Mucosa of descending colon (tissue), 3 donors: ENCODE measurements around the gene SLC13A2. TPM values are rescaled to one million over a fixed set of nuclear protein-coding genes. Genes with fewer than 3 reads are reported as not detected.
"Not testable (repeated sequence)": the region's sequence is repeated elsewhere in the genome, so short reads cannot be mapped to it uniquely, and the experiment has no call there.

Experiments used
- ATAC-seq: fragments of 200-7000 bp; cut with Tn5 transposase; one replicate; pipeline ENCODE4 v1.9.1; 2020; ENCODE audit warnings: mild to moderate bottlenecking, moderate library complexity
- DNase-seq, 3 donors: peaks; one replicate each; pipeline ENCODE4 v3.0.0-alpha.2; 2020
- H3K36me3 ChIP-seq: fragments of 200-600 bp; one replicate; pipeline ENCODE4 v1.8.0; 2021; ENCODE audit warnings: low read depth, mild to moderate bottlenecking
- H3K4me1 ChIP-seq: fragments of 200-600 bp; one replicate; pipeline ENCODE4 v1.8.0; 2021; ENCODE audit warnings: low read depth, mild to moderate bottlenecking
- H3K4me3 ChIP-seq: fragments of 200-600 bp; one replicate; pipeline ENCODE4 v1.8.0; 2021; ENCODE audit warnings: mild to moderate bottlenecking
- H3K9me3 ChIP-seq: fragments of 200-600 bp; one replicate; pipeline ENCODE4 v1.8.0; 2021; ENCODE audit warnings: mild to moderate bottlenecking
- intact Hi-C, 2 donors: fragments of 100-400 bp; cut with DNase I in 1 of 2; cut with micrococcal nuclease in 1 of 2; formaldehyde crosslinking; loops; one replicate each; pipeline versions ENCODE4 v1.11.0 to v1.11.1; 2022; cut with DNase I, micrococcal nuclease
- total RNA-seq, 3 donors: library from RNA; stranded (reverse); fragmentation: NEBNext Ultra II Directional in 2 of 3; extraction: Animal tissue kit (Norgen Biotek cat#: 25700) in 2 of 3; gene quantifications; one replicate each; pipeline versions ENCODE4 v1.2.1 to v1.2.4, GENCODE V29; 2021 to 2023
- TF ChIP-seq, protein P1 (sequence below): fragments of 200-600 bp; IDR thresholded peaks from one replicate; pipeline ENCODE4 v1.8.0; 2022; ENCODE audit warnings: antibody characterized with exemption, mild to moderate bottlenecking
- donor health status: DM: no; HTN: no; CAD: no; lungs with moderate emphysema.
- donor health status: DM: no; HTN: no; CAD: no.
- donor health status: DM: no; HTN: yes; CAD: no.

SLC13A2 gene
- total RNA-seq, 3 donors from 2014 or later: 14.9 to 87.0 (median 17.1) TPM

DNA sequence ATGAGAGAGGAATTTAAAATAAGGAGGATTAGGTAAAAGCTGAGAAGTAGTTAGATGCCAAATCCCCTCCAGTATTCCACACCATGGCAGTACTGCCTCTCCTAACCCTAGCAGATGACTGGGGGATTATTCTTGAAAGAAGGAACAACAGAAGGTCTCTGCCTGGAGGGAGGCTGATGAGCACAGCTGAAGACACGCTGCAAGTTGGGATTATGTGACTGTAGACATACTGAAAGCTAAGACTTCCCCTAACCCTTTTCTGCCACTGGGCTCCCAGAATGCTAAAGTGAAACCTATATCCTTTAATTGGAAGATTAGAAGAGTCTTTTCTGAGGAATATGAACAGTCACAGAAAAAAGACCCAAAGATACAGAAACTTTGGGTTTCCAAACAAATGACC is 39.7 kb upstream of the SLC13A2 start:
- intact Hi-C loops: no loop called here
- DNase-seq (no peak), ATAC-seq (no peak)
- no peaks in the 10 kb centered on the region for H3K4me1 ChIP-seq
- H3K36me3 ChIP-seq: no peaks in the 10 kb centered on the region
- H3K4me3 ChIP-seq: no peak overlapping the region
- no peaks in the 10 kb centered on the region for H3K9me3 ChIP-seq
- TF ChIP-seq, protein P1, sequence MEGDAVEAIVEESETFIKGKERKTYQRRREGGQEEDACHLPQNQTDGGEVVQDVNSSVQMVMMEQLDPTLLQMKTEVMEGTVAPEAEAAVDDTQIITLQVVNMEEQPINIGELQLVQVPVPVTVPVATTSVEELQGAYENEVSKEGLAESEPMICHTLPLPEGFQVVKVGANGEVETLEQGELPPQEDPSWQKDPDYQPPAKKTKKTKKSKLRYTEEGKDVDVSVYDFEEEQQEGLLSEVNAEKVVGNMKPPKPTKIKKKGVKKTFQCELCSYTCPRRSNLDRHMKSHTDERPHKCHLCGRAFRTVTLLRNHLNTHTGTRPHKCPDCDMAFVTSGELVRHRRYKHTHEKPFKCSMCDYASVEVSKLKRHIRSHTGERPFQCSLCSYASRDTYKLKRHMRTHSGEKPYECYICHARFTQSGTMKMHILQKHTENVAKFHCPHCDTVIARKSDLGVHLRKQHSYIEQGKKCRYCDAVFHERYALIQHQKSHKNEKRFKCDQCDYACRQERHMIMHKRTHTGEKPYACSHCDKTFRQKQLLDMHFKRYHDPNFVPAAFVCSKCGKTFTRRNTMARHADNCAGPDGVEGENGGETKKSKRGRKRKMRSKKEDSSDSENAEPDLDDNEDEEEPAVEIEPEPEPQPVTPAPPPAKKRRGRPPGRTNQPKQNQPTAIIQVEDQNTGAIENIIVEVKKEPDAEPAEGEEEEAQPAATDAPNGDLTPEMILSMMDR: no peak

- ATAC-seq: peak; percentile 59
- H3K9me3 ChIP-seq, H3K4me3 ChIP-seq, H3K36me3 ChIP-seq, H3K4me1 ChIP-seq, intact Hi-C loops, DNase-seq: not testable (repeated sequence)
Observed at GRCh38 chr17:28434326-28434725, 39.1 kb upstream of the SLC13A2 start.

GRCh38 chr17:28443901-28444638 is 29.4 kb upstream of the SLC13A2 start:
- Histone ChIP-seq H3K4me3 (no peak overlapping the region), H3K9me3 (no peaks in the 10 kb centered on the region), H3K4me1 (no peaks in the 10 kb centered on the region), H3K36me3 (no peaks in the 10 kb centered on the region)
- peak in 1 of 3 donors; percentile 21 for DNase-seq
- ATAC-seq: peak; percentile 71
- intact Hi-C loops: no loop called here
- TF ChIP-seq, protein P1: no peak

DNA sequence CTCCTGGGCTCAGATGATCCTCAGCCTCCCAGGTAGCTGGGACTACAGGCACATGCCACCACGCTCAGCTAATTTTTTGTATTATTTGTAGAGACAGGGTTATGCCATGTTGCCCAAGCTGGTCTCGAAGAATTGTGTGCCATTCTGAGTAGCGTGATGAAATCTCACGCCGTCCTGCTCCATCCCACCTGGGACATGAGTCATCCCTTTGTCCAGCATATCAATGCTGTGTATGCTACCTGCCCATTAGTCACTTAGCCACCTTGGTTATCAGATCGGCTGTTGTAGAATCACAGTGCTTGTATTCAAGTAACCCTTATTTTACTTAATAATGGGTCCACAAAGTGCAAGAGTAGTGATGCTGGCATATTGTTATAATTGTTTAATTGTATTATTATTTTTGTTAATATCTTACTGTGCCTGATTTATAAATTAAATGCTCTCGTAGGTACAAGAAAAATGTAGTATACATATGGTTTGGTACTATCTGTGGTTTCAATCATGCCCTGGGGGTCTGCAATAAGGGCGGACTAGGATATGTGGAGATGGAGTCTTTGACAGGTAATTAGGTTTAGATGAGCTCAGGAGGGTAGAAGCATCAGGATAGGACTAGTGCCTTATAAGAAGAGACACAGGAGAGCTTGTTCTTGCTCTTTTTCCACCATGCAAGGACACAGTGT is 26.6 kb upstream of the SLC13A2 start:
- no peaks in the 10 kb centered on the region for H3K36me3 ChIP-seq
- no peak for ATAC-seq
- TF ChIP-seq, protein P1: no peak
- no peak for DNase-seq
- intact Hi-C loops: no loop called here
- no peaks in the 10 kb centered on the region for H3K4me1 ChIP-seq
- no peak overlapping the region for H3K4me3 ChIP-seq
- H3K9me3 ChIP-seq: no peaks in the 10 kb centered on the region

- Histone ChIP-seq H3K36me3 (no peaks in the 10 kb centered on the region), H3K4me1 (no peaks in the 10 kb centered on the region), H3K4me3 (no peak overlapping the region), H3K9me3 (no peaks in the 10 kb centered on the region)
- ATAC-seq (no peak), DNase-seq (no peak)
- intact Hi-C loops: no loop called here
- TF ChIP-seq, protein P1: no peak
Observed at GRCh38 chr17:28447396-28447760, 26.1 kb upstream of the SLC13A2 start.

DNA sequence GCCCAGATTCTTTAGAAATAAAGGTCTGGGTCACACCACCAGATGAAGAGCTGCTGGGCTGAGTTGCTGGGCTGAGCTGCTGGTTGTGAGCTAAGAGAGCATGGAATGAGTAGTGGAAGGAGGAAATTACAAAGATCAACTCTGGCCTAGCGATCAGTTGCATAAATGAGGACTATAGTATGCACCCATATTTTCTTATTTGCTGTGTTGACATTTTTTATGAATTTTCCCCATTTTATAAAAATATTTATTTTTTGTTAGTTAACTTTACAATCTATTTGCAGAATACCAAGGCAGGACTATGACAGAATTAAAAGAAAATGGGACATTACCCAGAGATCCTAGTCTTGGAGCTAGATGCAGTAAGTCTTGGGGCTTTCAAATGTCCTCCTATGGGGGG is 23.6 kb upstream of the SLC13A2 start:
- Histone ChIP-seq H3K9me3 (no peaks in the 10 kb centered on the region), H3K4me3 (no peak overlapping the region), H3K4me1 (no peaks in the 10 kb centered on the region), H3K36me3 (no peaks in the 10 kb centered on the region)
- DNase-seq (no peak), ATAC-seq (no peak)
- TF ChIP-seq, protein P1: no peak
- intact Hi-C loops: no loop called here
